GM12864 (cell line): ENCODE data around the gene EML6.

ENCODE experiments used
- DNase-seq: peaks from one replicate; pipeline ENCODE4 v3.0.0-alpha.2; 2011; ENCODE audit warnings: low read depth
- H3K4me3 ChIP-seq: 2 replicates; pipeline ENCODE4 v1.5.1; 2011; ENCODE audit warnings: mild to moderate bottlenecking, low read depth, low read length, control low read depth
- CTCF ChIP-seq: IDR thresholded peaks from 2 replicates; pipeline ENCODE4 v1.5.1; 2011; ENCODE audit warnings: low read depth, mild to moderate bottlenecking, moderate library complexity, low read length, control low read depth, inconsistent platforms; ENCODE audit errors: missing control alignments

Gene EML6

DNA sequence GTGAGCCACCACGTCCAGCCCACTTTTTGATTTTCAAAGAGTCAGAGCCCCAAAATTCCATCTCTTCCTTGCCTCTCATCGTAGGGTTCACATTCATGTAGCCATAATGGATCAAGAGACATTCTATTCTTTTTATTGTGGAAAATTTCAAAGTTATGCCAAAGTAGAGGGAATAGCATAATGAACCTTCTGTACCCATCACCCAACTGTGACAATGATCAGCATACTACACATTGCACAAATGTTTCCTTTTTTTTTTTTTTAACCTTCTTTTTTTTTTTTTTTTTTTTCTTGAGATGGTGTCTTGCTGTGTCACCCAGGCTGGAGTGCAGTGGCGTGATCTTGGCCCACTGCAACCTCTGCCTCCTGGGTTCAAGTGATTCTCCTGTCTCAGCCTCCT lies 162.4 kb downstream of the EML6 start:
- DNase-seq = no peak
- TF ChIP-seq CTCF = no peak
- no peak overlapping the region for H3K4me3 ChIP-seq

DNA sequence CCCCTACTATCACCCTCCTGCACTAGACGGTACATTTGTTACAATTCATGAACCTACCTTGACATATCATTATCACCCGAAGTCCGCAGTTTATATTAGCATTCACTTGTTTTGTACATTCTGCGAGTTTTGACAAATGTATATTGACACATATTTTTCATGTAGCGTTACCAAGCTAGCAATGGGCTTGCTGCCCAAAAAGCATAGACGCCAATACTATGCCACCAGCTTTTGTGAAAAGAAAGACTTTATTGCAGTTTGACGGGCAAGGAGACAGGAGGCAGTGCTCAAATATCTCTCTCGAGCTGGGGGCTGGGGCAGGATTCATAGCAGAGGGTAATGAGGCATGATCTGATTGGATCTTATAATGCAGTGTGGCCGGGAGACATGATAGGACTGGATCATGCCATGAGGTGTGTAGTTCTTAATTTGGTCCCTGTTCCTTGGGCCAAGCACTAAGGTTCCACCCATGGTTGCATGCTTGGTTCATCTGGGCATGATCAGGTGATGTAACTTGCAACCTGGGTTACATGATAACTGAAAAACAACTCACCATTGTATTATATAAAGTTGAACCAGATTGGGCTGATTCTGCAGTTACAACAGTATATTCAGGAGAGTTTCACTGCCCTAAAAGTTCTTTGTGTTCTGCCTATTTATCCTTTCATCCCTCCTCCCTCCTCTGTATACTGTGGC lies 164.5 kb downstream of the EML6 start:
- DNase-seq = no peak
- TF ChIP-seq CTCF = no peak
- H3K4me3 ChIP-seq = no peak overlapping the region

DNA sequence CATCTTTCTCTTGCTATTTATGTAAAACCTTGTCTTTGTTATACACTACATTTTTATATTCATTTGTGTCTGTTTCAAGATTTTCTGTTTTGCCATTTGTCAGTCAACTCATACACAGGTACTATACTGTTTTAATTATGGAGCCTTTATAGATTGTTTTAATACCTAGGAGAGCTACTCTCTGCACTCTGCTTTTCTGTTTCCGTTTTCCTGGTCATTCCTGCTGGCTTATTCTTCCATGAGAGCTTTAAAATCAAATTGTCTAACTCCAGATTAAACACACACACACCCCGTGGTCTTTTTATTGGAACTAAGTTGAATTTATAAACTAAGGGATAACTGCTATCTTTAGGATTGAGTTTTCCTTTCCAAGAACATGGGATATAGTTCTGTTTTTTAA lies 165.6 kb downstream of the EML6 start:
- TF ChIP-seq CTCF = no peak
- H3K4me3 ChIP-seq = no peak overlapping the region
- no peak for DNase-seq

DNA sequence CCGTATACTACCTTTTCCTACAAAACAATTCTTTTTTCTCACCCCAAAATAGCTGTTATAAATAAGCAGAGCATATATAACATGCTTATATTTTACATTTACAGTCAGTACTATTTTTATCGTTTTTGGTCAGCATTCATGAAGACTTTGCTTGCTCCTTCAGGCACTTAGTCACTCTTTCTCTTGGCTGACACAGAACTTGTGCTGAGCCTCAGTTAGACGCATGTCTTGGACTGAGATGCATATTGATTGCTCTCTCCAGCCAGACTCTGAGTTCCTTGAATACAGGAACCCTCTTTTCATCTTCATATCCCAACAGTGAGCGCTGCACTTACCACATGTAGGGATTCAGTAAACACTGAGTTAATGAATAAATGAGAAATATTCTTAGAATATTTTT lies 168.4 kb downstream of the EML6 start:
- no peak for TF ChIP-seq CTCF
- no peak overlapping the region for H3K4me3 ChIP-seq

DNA sequence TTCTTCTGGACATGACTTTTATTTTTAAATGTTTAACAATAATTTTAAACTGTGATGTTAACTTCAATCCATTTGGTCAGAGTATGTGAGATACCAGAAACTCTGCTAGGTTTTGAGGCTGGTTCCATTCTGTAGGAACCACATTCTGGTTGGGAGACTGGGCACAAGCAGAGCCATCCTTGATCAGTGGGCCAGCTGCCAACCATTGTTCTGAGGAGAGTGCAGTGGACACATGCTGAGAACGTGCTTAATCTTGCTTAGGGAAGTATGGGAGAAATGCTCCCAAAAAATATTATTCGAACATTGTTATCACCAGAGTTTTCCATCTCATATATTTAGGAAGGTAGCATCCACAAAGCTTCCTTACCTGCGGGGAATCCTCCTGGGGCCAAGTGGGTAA lies 171.0 kb downstream of the EML6 start:
- TF ChIP-seq CTCF = no peak

More for the DNA sequence above, 168.4 kb downstream of the EML6 start:
- no peak for DNase-seq

GRCh38 chr2:54895730-54896129 lies 172.3 kb downstream of the EML6 start:
- no peak for DNase-seq
- no peak overlapping the region for H3K4me3 ChIP-seq
- TF ChIP-seq CTCF = no peak

More for the DNA sequence above, 171.0 kb downstream of the EML6 start:
- no peak for DNase-seq
- no peak overlapping the region for H3K4me3 ChIP-seq
